ENCODE results near the gene ZNF618.

DNA sequence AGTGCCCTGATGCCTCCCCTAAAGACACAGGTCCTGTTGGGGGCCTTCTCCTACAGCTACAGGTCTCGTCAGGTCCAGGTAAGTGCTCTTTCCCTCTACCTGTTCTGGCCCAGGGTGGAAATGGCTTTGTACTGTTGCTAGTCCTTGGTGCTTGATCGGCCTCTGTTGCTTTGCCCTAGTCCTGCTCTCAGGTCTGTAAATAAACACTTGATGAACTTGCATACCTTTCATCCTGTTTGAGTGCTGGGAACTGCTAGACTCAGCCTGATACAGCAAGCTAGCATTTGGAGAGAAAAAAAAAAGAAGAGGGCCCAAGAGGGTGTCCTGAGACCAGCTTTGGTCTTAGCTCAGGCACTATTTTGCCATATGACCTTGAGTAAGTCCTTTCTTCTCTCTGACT, 21.8 kb upstream of the ZNF618 start:
- TF ChIP-seq, protein P1, sequence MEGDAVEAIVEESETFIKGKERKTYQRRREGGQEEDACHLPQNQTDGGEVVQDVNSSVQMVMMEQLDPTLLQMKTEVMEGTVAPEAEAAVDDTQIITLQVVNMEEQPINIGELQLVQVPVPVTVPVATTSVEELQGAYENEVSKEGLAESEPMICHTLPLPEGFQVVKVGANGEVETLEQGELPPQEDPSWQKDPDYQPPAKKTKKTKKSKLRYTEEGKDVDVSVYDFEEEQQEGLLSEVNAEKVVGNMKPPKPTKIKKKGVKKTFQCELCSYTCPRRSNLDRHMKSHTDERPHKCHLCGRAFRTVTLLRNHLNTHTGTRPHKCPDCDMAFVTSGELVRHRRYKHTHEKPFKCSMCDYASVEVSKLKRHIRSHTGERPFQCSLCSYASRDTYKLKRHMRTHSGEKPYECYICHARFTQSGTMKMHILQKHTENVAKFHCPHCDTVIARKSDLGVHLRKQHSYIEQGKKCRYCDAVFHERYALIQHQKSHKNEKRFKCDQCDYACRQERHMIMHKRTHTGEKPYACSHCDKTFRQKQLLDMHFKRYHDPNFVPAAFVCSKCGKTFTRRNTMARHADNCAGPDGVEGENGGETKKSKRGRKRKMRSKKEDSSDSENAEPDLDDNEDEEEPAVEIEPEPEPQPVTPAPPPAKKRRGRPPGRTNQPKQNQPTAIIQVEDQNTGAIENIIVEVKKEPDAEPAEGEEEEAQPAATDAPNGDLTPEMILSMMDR (IDR thresholded peaks at IDR 0.05 in 4 of 5, conservative IDR thresholded peaks at IDR 0.05 in 1 of 5), result no peak
- TF ChIP-seq POLR2A (IDR thresholded peaks at IDR 0.05), result no peak
